A673 (cell line): ENCODE measurements around the gene TRPM3.

Experiments used
- CTCF ChIP-seq: fragments of 300-800, 200-600 bp; sonication (generic); conservative IDR thresholded peaks from 2 replicates; pipeline ENCODE4 v1.5.1; 2017; ENCODE audit warnings: low read depth, mild to moderate bottlenecking, antibody characterized with exemption, low read length, moderate library complexity, mixed read lengths
- EZH2 ChIP-seq: fragments of 200-600 bp; sonication (generic); IDR thresholded peaks from 2 replicates; pipeline ENCODE4 v1.6.1; 2017; ENCODE audit warnings: borderline replicate concordance, low read depth, mild to moderate bottlenecking, mixed read lengths, antibody characterized with exemption, low read length; ENCODE audit not compliant: poor library complexity, severe bottlenecking

GRCh38 chr9:70963554-70963953 lies 157.9 kb downstream of the TRPM3 start:
- no peak for TF ChIP-seq CTCF
- no peak for TF ChIP-seq EZH2
